ENCODE measurements around the gene ERC2.

ERC2 gene

GRCh38 chr3:55692295-55692956 is 775.8 kb downstream of the ERC2 start:
- DNase-seq (ENCODE audit: low read depth in 1 of 2, low spot score in 1 of 2) = no peak

- no peak for DNase-seq (ENCODE audit: low read depth in 1 of 2, low spot score in 1 of 2)
Observed at GRCh38 chr3:55691141-55691540, 777.1 kb downstream of the ERC2 start.

- no peak for DNase-seq (ENCODE audit: low read depth in 1 of 2, low spot score in 1 of 2)
Observed at GRCh38 chr3:55690726-55691125, 777.5 kb downstream of the ERC2 start.

- no peak for DNase-seq (ENCODE audit: low read depth in 1 of 2, low spot score in 1 of 2)
Observed at GRCh38 chr3:55690177-55690576, 778.1 kb downstream of the ERC2 start.

- DNase-seq (ENCODE audit: low read depth in 1 of 2, low spot score in 1 of 2) = no peak
Observed at GRCh38 chr3:55688154-55688553, 780.1 kb downstream of the ERC2 start.

- no peak for DNase-seq (ENCODE audit: low read depth in 1 of 2, low spot score in 1 of 2)
Observed at GRCh38 chr3:55687526-55687925, 780.7 kb downstream of the ERC2 start.

- DNase-seq (ENCODE audit: low read depth in 1 of 2, low spot score in 1 of 2) = no peak
Observed at GRCh38 chr3:55686426-55687254, 781.6 kb downstream of the ERC2 start.

- DNase-seq (ENCODE audit: low read depth in 1 of 2, low spot score in 1 of 2) = no peak
Observed at GRCh38 chr3:55683666-55684270, 784.5 kb downstream of the ERC2 start.

- DNase-seq (ENCODE audit: low read depth in 1 of 2, low spot score in 1 of 2) = no peak
Observed at GRCh38 chr3:55682461-55682860, 785.8 kb downstream of the ERC2 start.

- no peak for DNase-seq (ENCODE audit: low read depth in 1 of 2, low spot score in 1 of 2)
Observed at GRCh38 chr3:55678546-55679216, 789.6 kb downstream of the ERC2 start.

GRCh38 chr3:55676643-55677042 is 791.6 kb downstream of the ERC2 start:
- DNase-seq (ENCODE audit: low read depth in 1 of 2, low spot score in 1 of 2) = no peak

- DNase-seq (ENCODE audit: low read depth in 1 of 2, low spot score in 1 of 2) = no peak
Observed at GRCh38 chr3:55675478-55675877, 792.8 kb downstream of the ERC2 start.

GRCh38 chr3:55673764-55674163 is 794.5 kb downstream of the ERC2 start:
- DNase-seq (ENCODE audit: low read depth in 1 of 2, low spot score in 1 of 2) = no peak

GRCh38 chr3:55669133-55669532 is 799.1 kb downstream of the ERC2 start:
- no peak for DNase-seq (ENCODE audit: low read depth in 1 of 2, low spot score in 1 of 2)

- DNase-seq (ENCODE audit: low read depth in 1 of 2, low spot score in 1 of 2) = no peak
Observed at GRCh38 chr3:55668359-55668758, 799.9 kb downstream of the ERC2 start.

- no peak for DNase-seq (ENCODE audit: low read depth in 1 of 2, low spot score in 1 of 2)
Observed at GRCh38 chr3:55664387-55664786, 803.9 kb downstream of the ERC2 start.

GRCh38 chr3:55662683-55663082 is 805.6 kb downstream of the ERC2 start:
- no peak for DNase-seq (ENCODE audit: low read depth in 1 of 2, low spot score in 1 of 2)

GRCh38 chr3:55661571-55661970 is 806.7 kb downstream of the ERC2 start:
- DNase-seq (ENCODE audit: low read depth in 1 of 2, low spot score in 1 of 2) = no peak

GRCh38 chr3:55661141-55661540 is 807.1 kb downstream of the ERC2 start:
- DNase-seq (ENCODE audit: low read depth in 1 of 2, low spot score in 1 of 2) = no peak

GRCh38 chr3:55660642-55661041 is 807.6 kb downstream of the ERC2 start:
- no peak for DNase-seq (ENCODE audit: low read depth in 1 of 2, low spot score in 1 of 2)

- DNase-seq (ENCODE audit: low read depth in 1 of 2, low spot score in 1 of 2) = no peak
Observed at GRCh38 chr3:55659701-55660100, 808.6 kb downstream of the ERC2 start.

Measured in activated T-helper 1 cell treated with anti-CD3 and anti-CD28 coated beads, Interleukin-2, amount 50 U/mL, for 16 hours (primary cell).